IPS DF 6.9 (cell line): ENCODE data around the gene CSTPP1.
"Not testable (repeated sequence)": the region's sequence is repeated elsewhere in the genome, so short reads cannot be mapped to it uniquely, and the experiment has no call there.

Experiments used
- DNase-seq: peaks from one replicate; pipeline ENCODE4 v3.0.0-alpha.2; 2013; ENCODE audit warnings: low read depth, low spot score
- H3K27ac ChIP-seq: one replicate; pipeline ENCODE4 v1.5.1; 2013; ENCODE audit warnings: low read length, control low read depth
- H3K27me3 ChIP-seq: 2 replicates; pipeline ENCODE4 v1.6.1; 2013; ENCODE audit warnings: mild to moderate bottlenecking, low read length; ENCODE audit not compliant: control insufficient read depth, insufficient read depth
- H3K36me3 ChIP-seq: 2 replicates; pipeline ENCODE4 v1.6.1; 2013; ENCODE audit warnings: low read length; ENCODE audit not compliant: control insufficient read depth, insufficient read depth
- H3K4me1 ChIP-seq: 2 replicates; pipeline ENCODE4 v1.6.1; 2013; ENCODE audit warnings: low read length; ENCODE audit not compliant: control insufficient read depth, insufficient read depth
- H3K4me3 ChIP-seq: 2 replicates; pipeline ENCODE4 v1.5.1; 2013; ENCODE audit warnings: mild to moderate bottlenecking, low read length
- H3K9me3 ChIP-seq: 2 replicates; pipeline ENCODE4 v1.6.1; 2013; ENCODE audit warnings: low read length, inconsistent platforms; ENCODE audit not compliant: control insufficient read depth, insufficient read depth
- WGBS: extraction: QIAGEN DNeasy Blood & Tissue Kit; methylation state at CpG from one replicate; pipeline ENCODE4 v1.1.7; 2013; ENCODE audit warnings: mixed read lengths, missing lambda C conversion rate; ENCODE audit not compliant: insufficient read length, insufficient coverage; 5-methylcytosine and 5-hydroxymethylcytosine counted together

Gene CSTPP1

DNA sequence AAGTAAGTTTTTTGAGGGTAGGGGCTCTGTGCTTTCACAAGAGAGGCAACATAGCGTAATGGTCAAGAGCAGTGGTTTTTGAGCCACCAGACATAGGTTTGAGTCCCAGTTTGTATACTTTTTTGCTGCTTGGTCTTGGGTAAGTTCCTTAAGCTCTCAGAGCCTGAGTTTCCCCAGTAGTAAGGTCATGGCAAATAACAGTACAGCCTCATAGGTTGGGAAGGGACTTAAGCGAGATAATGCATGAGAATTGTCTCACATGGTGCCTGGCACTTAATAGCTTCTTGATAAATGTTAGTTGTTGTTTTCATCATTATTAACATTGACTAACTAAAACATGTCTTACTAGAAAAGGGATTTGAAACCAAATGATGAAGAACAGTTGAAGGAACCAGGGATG, 157.0 kb downstream of the CSTPP1 start:
- H3K27me3 ChIP-seq, result no peaks in the 10 kb centered on the region
- no peaks in the 10 kb centered on the region for H3K36me3 ChIP-seq
- no CpG with 5 or more reads among the region's 2 CpGs for WGBS
- no peaks in the 10 kb centered on the region for H3K9me3 ChIP-seq
- no peak overlapping the region for H3K27ac ChIP-seq
- no peak overlapping the region for H3K4me3 ChIP-seq
- DNase-seq, result no peak
- no peaks in the 10 kb centered on the region for H3K4me1 ChIP-seq

DNA sequence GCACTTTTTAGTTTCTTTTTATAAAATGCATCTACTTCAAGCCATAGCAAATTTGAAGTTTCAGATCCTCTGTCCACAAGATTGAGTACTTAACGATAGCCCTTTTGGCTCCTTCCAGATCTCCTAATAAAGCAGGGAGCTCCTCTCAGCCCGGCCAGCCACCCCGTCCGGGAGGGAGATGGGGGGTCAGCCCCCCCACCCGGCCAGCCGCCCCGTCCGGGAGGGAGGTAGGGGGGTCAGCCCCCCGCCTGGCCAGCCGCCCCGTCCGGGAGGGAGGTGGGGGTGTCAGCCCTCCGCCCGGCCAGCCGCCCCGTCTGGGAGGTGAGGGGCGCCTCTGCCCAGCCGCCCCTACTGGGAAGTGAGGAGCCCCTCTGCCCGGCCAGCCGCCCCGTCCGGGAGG, 160.3 kb downstream of the CSTPP1 start:
- not testable (repeated sequence) for H3K27ac ChIP-seq, H3K9me3 ChIP-seq, H3K4me1 ChIP-seq, H3K4me3 ChIP-seq, DNase-seq, H3K36me3 ChIP-seq, H3K27me3 ChIP-seq
- WGBS, result no CpG with 5 or more reads among the region's 22 CpGs

DNA sequence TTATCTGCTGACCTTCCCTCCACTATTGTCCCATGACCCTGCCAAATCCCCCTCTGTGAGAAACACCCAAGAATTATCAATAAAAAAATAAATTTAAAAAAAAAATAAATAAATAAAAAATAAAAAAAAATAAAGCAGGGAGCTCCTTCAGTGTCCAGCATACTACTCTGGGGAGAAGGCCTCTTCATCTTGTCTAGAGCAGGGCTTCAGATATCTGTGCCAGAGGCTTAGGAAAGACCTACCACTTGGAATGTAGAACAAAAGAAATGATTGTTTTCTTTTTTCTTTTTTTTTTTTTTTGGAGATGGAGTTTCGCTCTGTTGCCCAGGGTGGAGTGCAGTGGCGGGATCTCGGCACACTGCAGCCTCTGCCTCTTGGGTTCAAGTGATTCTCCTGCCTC, 161.7 kb downstream of the CSTPP1 start:
- H3K4me3 ChIP-seq, H3K9me3 ChIP-seq, DNase-seq, H3K27me3 ChIP-seq, H3K36me3 ChIP-seq, H3K4me1 ChIP-seq, H3K27ac ChIP-seq: not testable (repeated sequence)
- no CpG with 5 or more reads among the region's 3 CpGs for WGBS

GRCh38 chr11:47099214-47099917, 162.8 kb downstream of the CSTPP1 start:
- Histone ChIP-seq H3K4me3 (no peak overlapping the region), H3K27ac (no peak overlapping the region), H3K9me3 (no peaks in the 10 kb centered on the region), H3K27me3 (no peaks in the 10 kb centered on the region), H3K36me3 (no peaks in the 10 kb centered on the region), H3K4me1 (no peaks in the 10 kb centered on the region)
- DNase-seq, result no peak
- no CpG with 5 or more reads among the region's 3 CpGs for WGBS

GRCh38 chr11:47099918-47100315, 163.4 kb downstream of the CSTPP1 start:
- Histone ChIP-seq H3K27me3 (no peaks in the 10 kb centered on the region), H3K9me3 (no peaks in the 10 kb centered on the region), H3K36me3 (no peaks in the 10 kb centered on the region), H3K4me3 (no peak overlapping the region), H3K4me1 (no peaks in the 10 kb centered on the region), H3K27ac (no peak overlapping the region)
- DNase-seq, result no peak

- no peaks in the 10 kb centered on the region for H3K36me3 ChIP-seq
- H3K27ac ChIP-seq, result no peak overlapping the region
- WGBS, result no CpG with 5 or more reads among the region's 3 CpGs
These were observed 164.8 kb downstream of the CSTPP1 start for GRCh38 chr11:47101406-47101805.

DNA sequence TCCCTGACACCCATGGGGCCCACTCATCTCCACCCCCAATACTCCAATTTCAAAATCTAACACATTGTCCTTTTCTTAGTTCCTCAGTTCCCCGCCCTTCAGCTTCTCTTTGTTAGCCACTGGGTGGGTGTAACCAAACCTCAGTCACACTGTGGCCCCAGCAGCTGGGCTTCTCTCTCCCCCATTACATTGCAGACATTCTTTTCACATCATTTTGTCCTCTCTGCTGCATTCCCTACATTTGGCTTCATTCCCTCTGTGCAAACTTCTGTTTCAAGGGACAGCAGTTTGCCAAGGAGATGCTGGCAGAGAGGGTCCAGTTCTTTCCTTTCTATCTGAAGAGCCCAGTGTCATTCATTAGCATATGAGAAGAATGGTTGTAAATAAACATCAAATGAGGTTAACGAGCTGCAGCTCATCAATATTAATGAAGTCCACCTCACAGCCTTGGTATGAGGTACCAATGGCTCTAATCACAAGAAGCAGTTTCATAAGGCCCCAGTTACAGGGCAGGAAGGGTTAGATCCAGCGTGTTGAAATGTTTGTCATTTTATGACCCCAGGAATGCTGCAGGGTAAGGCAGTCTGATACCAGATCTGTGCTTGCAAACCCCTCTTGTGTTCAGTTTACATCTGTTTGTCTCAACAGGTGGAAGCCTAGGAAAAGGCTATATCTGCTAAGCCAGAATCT, 167.8 kb downstream of the CSTPP1 start:
- Histone ChIP-seq H3K27me3 (no peaks in the 10 kb centered on the region), H3K36me3 (no peaks in the 10 kb centered on the region), H3K27ac (no peak overlapping the region), H3K9me3 (no peaks in the 10 kb centered on the region), H3K4me1 (no peaks in the 10 kb centered on the region), H3K4me3 (no peak overlapping the region)
- WGBS, result no CpG with 5 or more reads among the region's 3 CpGs
- no peak for DNase-seq

More at GRCh38 chr11:47101406-47101805, 164.8 kb downstream of the CSTPP1 start:
- no peaks in the 10 kb centered on the region for H3K27me3 ChIP-seq
- no peak for DNase-seq
- H3K4me3 ChIP-seq, result no peak overlapping the region
- no peaks in the 10 kb centered on the region for H3K9me3 ChIP-seq
- H3K4me1 ChIP-seq, result no peaks in the 10 kb centered on the region

DNA sequence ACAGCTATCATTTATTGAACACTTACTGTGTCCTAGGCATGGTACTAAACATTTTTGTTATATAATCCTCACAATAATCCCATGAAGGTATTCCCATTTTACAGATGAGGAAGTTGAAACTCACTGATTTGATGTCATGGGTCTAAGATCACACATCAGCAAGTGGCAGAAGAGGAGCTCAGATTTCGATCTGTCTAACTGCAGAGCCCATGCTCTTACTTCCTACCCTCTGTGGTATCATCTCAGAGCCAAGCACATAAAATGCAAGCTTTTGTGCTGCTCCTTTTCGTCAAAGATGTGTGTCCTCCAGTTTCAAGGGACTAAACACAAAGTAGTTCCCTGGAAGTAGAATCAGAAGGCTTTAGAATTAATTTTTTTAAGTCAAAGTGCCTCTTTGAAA, 169.0 kb downstream of the CSTPP1 start:
- no peak overlapping the region for H3K4me3 ChIP-seq
- no peaks in the 10 kb centered on the region for H3K27me3 ChIP-seq
- H3K9me3 ChIP-seq, result no peaks in the 10 kb centered on the region
- H3K27ac ChIP-seq, result no peak overlapping the region
- no CpG with 5 or more reads among the region's 2 CpGs for WGBS
- H3K36me3 ChIP-seq, result no peaks in the 10 kb centered on the region
- no peak for DNase-seq
- no peaks in the 10 kb centered on the region for H3K4me1 ChIP-seq

DNA sequence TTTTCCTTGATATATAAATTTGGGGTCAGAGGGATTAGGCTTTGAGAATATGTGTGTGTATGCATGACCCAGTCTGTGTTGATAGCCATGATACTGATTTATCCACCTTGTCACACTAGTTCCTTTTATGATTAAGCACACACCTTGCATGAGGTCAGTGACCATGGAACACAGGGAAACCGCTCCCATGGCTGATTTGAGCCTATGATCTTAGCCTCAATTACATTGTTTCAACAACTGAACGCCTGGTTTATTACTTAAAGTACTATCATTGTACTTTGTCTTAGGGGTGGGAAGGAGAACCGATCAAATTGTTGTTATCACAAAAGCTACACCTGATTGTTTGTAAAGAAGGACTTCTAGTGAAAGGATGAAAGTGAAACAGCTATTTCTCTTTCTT, 169.4 kb downstream of the CSTPP1 start:
- Histone ChIP-seq H3K4me1 (no peaks in the 10 kb centered on the region), H3K4me3 (no peak overlapping the region), H3K27ac (no peak overlapping the region), H3K9me3 (no peaks in the 10 kb centered on the region), H3K27me3 (no peaks in the 10 kb centered on the region), H3K36me3 (no peaks in the 10 kb centered on the region)
- DNase-seq, result no peak
- WGBS, result no CpG with 5 or more reads among the region's 3 CpGs

DNA sequence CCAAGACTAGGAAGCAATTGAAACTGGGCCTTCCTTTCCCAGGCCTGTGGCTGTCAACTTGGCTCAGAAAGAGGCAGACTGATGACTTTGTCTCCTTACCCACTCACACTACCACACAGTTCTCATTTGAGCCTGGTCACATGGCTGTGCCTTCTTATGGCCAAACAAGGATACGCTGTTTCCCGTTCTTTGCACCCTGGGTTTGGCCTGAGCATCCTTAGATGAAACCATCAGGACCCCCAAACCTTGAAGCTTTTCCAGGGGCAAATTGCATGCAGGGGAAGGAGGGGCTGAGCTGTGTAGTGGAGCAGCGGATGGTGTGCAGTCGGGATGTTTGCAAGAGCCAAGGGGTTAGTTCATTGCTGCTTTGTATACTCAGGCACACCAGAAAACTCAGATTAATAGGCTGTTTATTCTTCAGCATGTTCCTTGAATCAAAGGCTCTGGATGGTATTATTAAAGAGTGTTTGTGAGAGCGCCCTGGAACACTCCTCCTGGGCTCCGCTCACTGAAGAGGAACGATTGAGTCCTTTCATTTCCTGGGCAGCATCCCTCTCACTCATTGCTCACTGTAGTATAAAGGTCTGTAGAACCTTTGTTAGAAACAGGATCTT, 170.3 kb downstream of the CSTPP1 start:
- no CpG with 5 or more reads among the region's 7 CpGs for WGBS
- DNase-seq, result no peak
- no peaks in the 10 kb centered on the region for H3K27me3 ChIP-seq
- no peak overlapping the region for H3K27ac ChIP-seq
- no peaks in the 10 kb centered on the region for H3K36me3 ChIP-seq
- H3K4me1 ChIP-seq, result no peaks in the 10 kb centered on the region
- no peak overlapping the region for H3K4me3 ChIP-seq
- no peaks in the 10 kb centered on the region for H3K9me3 ChIP-seq
